Astrocyte (in vitro differentiated cells and primary cell): ENCODE results near the gene MICALL2. TPM values are rescaled to one million over a fixed set of nuclear protein-coding genes. Genes with fewer than 3 reads are reported as not detected.

ENCODE experiments used
- DNase-seq: peaks from one replicate; pipeline ENCODE4 v3.0.0-alpha.2; 2010; ENCODE audit warnings: low read depth
- FAIRE-seq: peaks from 2 replicates; lab custom pipeline; 2011; peaks lifted over from hg19 to GRCh38; lab: Jason Lieb, UNC
- H2AFZ ChIP-seq: 2 replicates; pipeline ENCODE4 v1.6.0; 2012; ENCODE audit warnings: low read depth, low read length, inconsistent platforms
- H3K27ac ChIP-seq: 2 replicates; pipeline ENCODE4 v1.5.1; 2011; ENCODE audit warnings: low read depth, low read length, inconsistent platforms
- H3K27me3 ChIP-seq: 2 replicates; pipeline ENCODE4 v1.6.0; 2011; ENCODE audit warnings: low read length, inconsistent platforms; ENCODE audit not compliant: insufficient read depth
- H3K36me3 ChIP-seq: 2 replicates; pipeline ENCODE4 v1.5.1; 2011; ENCODE audit warnings: low read length, inconsistent platforms; ENCODE audit not compliant: insufficient read depth
- H3K4me1 ChIP-seq: 2 replicates; pipeline ENCODE4 v1.5.1; 2011; ENCODE audit warnings: low read length, inconsistent platforms; ENCODE audit not compliant: insufficient read depth
- H3K4me2 ChIP-seq: 2 replicates; pipeline ENCODE4 v1.6.0; 2012; ENCODE audit warnings: low read length, inconsistent platforms
- H3K4me3 ChIP-seq: 2 replicates; pipeline ENCODE4 v1.5.1; 2011; ENCODE audit warnings: low read depth, mild to moderate bottlenecking, low read length, inconsistent platforms; ENCODE audit not compliant: insufficient read depth
- H3K79me2 ChIP-seq: 2 replicates; pipeline ENCODE4 v1.6.0; 2012; ENCODE audit warnings: mild to moderate bottlenecking, low read length, inconsistent platforms; ENCODE audit not compliant: insufficient read depth
- H3K9ac ChIP-seq: 2 replicates; pipeline ENCODE4 v1.6.0; 2012; ENCODE audit warnings: mild to moderate bottlenecking, low read length, inconsistent platforms
- H3K9me3 ChIP-seq: 2 replicates; pipeline ENCODE4 v1.5.1; 2012; ENCODE audit warnings: low read depth, mild to moderate bottlenecking, low read length, inconsistent platforms; ENCODE audit not compliant: insufficient read depth
- H4K20me1 ChIP-seq: 2 replicates; pipeline ENCODE4 v1.6.0; 2012; ENCODE audit warnings: low read length, inconsistent platforms; ENCODE audit not compliant: insufficient read depth
- H3K27ac Mint-ChIP-seq: one replicate; pipeline ENCODE4 v1.8.0; 2021; ENCODE audit warnings: mild to moderate bottlenecking, mixed read lengths; ENCODE audit not compliant: unreplicated experiment
- H3K27me3 Mint-ChIP-seq: one replicate; pipeline ENCODE4 v1.8.0; 2021; ENCODE audit warnings: low read depth, mixed read lengths; ENCODE audit not compliant: unreplicated experiment
- H3K36me3 Mint-ChIP-seq: one replicate; pipeline ENCODE4 v1.8.0; 2021; ENCODE audit warnings: low read depth, mixed read lengths; ENCODE audit not compliant: unreplicated experiment
- H3K4me1 Mint-ChIP-seq: one replicate; pipeline ENCODE4 v1.8.0; 2021; ENCODE audit warnings: low read depth, mixed read lengths; ENCODE audit not compliant: unreplicated experiment
- H3K4me3 Mint-ChIP-seq: one replicate; pipeline ENCODE4 v1.8.0; 2021; ENCODE audit warnings: mild to moderate bottlenecking, moderate library complexity, mixed read lengths; ENCODE audit not compliant: unreplicated experiment
- H3K9me3 Mint-ChIP-seq: one replicate; pipeline ENCODE4 v1.8.0; 2021; ENCODE audit warnings: mild to moderate bottlenecking, mixed read lengths; ENCODE audit not compliant: unreplicated experiment
- EZH2 ChIP-seq: IDR thresholded peaks from 2 replicates; pipeline ENCODE4 v1.6.1; 2012; ENCODE audit warnings: mild to moderate bottlenecking, low read length, inconsistent platforms; ENCODE audit not compliant: insufficient read depth
- total RNA-seq: library from RNA; stranded (reverse); gene quantifications from 2 replicates; pipeline ENCODE4 v1.2.1, GENCODE V29; 2021
- TF ChIP-seq, protein P1 (sequence below): IDR thresholded peaks from 2 replicates; pipeline ENCODE4 v1.5.1; 2011; ENCODE audit warnings: low read depth, mild to moderate bottlenecking, inconsistent platforms, low read length, moderate library complexity; ENCODE audit not compliant: insufficient read depth

The MICALL2 gene
- total RNA-seq, 1 donor from 2014 or later = 43.4 TPM

DNA sequence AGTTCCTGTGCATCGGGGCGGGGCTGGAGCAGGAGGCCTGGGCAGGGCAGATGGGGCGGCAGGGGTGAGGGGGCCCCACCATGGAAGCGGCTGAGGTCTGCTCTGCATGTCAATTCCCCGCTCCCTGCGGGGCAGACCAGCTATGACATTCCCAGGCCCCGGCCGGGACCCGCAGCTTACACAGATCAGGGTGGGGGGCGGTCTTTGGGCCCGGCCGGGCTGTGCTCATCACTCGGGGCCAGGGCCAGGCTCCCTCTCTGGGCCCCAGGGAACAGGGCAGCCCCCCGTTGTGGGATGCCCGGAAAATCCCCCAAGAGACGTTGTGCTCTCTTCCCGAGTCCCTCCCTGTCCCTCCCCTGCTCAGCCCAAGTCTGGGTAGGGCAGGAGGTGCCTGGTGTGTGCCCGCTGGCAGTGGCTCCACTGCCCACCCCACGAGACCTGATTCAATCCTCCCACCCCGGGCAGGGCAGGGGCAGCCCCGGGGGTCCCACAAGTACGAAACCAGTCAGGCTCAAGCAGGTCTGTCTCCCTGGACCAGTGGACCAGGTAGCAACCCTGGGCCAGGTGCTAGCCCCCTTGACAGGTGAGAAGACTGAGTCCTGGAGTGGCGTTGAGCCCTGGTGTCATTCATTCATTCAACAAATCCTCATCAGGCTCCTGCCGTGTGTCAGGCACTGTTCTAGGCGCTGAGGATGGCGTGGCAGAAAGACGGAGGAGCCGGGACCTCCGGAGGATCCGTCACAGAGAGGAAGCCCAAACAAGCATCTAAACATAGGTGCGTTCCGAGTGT lies 29.0 kb downstream of the MICALL2 start:
- Histone ChIP-seq H3K4me3 (no peak overlapping the region), H3K9me3 (no peaks in the 10 kb centered on the region), H2AFZ (no peak overlapping the region), H3K27ac (no peak overlapping the region), H3K36me3 (no peaks in the 10 kb centered on the region), H3K9ac (no peak overlapping the region), H3K79me2 (no peaks in the 10 kb centered on the region), H3K4me1 (peaks cover 4% of the 10 kb centered on the region), H3K27me3 (no peaks in the 10 kb centered on the region), H3K4me2 (no peak overlapping the region), H4K20me1 (peaks cover 27% of the 10 kb centered on the region)
- Mint-ChIP-seq H3K27ac (no peak overlapping the region), H3K27me3 (peaks cover 10% of the 10 kb centered on the region), H3K36me3 (peaks cover 2% of the 10 kb centered on the region), H3K9me3 (no peaks in the 10 kb centered on the region), H3K4me3 (no peak overlapping the region), H3K4me1 (no peaks in the 10 kb centered on the region)
- TF ChIP-seq, protein P1, sequence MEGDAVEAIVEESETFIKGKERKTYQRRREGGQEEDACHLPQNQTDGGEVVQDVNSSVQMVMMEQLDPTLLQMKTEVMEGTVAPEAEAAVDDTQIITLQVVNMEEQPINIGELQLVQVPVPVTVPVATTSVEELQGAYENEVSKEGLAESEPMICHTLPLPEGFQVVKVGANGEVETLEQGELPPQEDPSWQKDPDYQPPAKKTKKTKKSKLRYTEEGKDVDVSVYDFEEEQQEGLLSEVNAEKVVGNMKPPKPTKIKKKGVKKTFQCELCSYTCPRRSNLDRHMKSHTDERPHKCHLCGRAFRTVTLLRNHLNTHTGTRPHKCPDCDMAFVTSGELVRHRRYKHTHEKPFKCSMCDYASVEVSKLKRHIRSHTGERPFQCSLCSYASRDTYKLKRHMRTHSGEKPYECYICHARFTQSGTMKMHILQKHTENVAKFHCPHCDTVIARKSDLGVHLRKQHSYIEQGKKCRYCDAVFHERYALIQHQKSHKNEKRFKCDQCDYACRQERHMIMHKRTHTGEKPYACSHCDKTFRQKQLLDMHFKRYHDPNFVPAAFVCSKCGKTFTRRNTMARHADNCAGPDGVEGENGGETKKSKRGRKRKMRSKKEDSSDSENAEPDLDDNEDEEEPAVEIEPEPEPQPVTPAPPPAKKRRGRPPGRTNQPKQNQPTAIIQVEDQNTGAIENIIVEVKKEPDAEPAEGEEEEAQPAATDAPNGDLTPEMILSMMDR = no peak
- TF ChIP-seq EZH2 = no peak
- no peak for DNase-seq
- FAIRE-seq = no peak

DNA sequence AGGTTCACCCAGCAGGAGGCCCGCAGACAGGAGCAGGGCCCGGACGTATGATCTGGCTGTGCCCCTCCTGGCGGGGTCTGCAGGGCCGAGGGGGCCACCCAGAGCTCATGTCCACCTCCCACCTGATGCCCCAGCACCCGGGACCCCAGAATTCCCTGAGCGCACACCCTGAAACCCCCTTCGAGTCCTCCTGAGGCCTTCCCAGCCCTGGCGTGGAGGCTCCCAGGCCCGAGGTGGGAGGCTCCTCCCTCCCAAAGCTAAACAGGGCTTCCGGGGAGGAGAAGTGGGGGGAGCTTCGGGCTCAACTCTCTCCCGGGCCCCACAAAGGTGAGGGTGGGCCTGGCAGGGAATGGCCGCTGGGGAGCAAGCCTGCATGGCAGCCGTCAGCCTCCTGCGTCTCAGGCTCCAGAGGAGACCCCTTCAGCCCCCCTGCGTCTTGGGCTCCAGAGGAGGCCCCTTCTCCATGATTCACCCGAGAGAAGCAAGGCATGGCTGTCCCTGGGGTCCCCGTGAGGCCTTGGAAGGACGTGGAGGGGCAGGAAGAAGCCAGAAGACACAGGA lies 30.2 kb downstream of the MICALL2 start:
- H3K9me3 Mint-ChIP-seq = peaks cover 3% of the 10 kb centered on the region
- FAIRE-seq = no peak
- no peak overlapping the region for H3K27ac Mint-ChIP-seq
- H3K36me3 Mint-ChIP-seq = peaks cover 2% of the 10 kb centered on the region
- Histone ChIP-seq H3K4me3 (no peak overlapping the region), H3K36me3 (no peaks in the 10 kb centered on the region), H4K20me1 (peaks cover 27% of the 10 kb centered on the region), H3K9me3 (no peaks in the 10 kb centered on the region), H3K9ac (no peak overlapping the region), H2AFZ (no peak overlapping the region), H3K79me2 (no peaks in the 10 kb centered on the region), H3K4me2 (no peak overlapping the region), H3K27ac (no peak overlapping the region), H3K27me3 (no peaks in the 10 kb centered on the region), H3K4me1 (peaks cover 4% of the 10 kb centered on the region)
- no peak overlapping the region for H3K4me3 Mint-ChIP-seq
- no peaks in the 10 kb centered on the region for H3K4me1 Mint-ChIP-seq
- TF ChIP-seq EZH2 = no peak
- TF ChIP-seq, protein P1 = no peak
- DNase-seq = no peak
- peaks cover 18% of the 10 kb centered on the region for H3K27me3 Mint-ChIP-seq

DNA sequence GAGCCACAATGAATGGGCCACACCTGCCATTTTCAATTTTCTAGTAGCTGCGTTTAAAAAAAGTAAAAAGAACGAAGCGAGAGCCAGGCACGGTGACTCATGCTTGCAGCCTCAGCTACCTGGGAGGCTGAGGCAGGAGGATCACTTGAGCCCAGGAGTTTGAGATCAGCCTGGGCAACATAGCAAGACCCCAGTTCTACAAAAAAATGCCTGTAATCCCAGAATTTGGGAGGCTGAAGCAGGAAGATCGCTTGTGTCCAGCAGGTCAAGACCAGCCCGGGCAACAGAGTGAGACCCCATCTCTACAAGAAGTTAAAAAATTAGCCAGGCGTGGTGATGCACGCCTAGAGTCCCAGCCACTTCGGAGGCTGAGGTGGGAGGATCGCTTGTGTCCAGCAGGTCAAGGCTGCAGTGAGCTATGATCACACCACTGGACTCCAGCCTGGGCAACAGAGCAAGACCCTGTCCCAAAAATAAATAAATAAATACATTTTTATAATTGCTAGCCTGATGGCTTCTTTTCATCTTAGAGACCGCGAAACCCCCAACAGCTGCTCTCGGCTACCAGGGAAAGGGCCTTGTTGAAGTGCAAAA lies 32.1 kb downstream of the MICALL2 start:
- H3K9me3 ChIP-seq = no peaks in the 10 kb centered on the region
- H3K4me3 ChIP-seq = no peak overlapping the region
- Mint-ChIP-seq H3K27ac (no peak overlapping the region), H3K36me3 (no peaks in the 10 kb centered on the region), H3K9me3 (peaks cover 3% of the 10 kb centered on the region), H3K4me1 (no peaks in the 10 kb centered on the region), H3K4me3 (no peak overlapping the region), H3K27me3 (peaks cover 26% of the 10 kb centered on the region)
- peaks cover 6% of the 10 kb centered on the region for H3K4me1 ChIP-seq
- DNase-seq = no peak
- no peak overlapping the region for H3K27ac ChIP-seq
- no peak overlapping the region for H2AFZ ChIP-seq
- no peak for FAIRE-seq
- H3K4me2 ChIP-seq = no peak overlapping the region
- no peaks in the 10 kb centered on the region for H3K36me3 ChIP-seq
- H3K27me3 ChIP-seq = peaks cover 6% of the 10 kb centered on the region
- H3K79me2 ChIP-seq = no peaks in the 10 kb centered on the region
- no peak for TF ChIP-seq EZH2
- TF ChIP-seq, protein P1 = no peak
- no peak overlapping the region for H3K9ac ChIP-seq
- peaks cover 13% of the 10 kb centered on the region for H4K20me1 ChIP-seq
